Body of pancreas (tissue), 4 donors: ENCODE data around the gene ULK4.

Experiments
- CTCF ChIP-seq, 7 experiments: fragments of 450-650 bp in 4 of 7; fragments of 200-600 bp in 3 of 7; sonication (generic) in 3 of 7; IDR thresholded peaks; one replicate each; pipeline ENCODE4 v1.5.1; 2016 to 2019; ENCODE audit warnings: antibody characterized with exemption in 7 of 7
- POLR2A ChIP-seq, 3 donors: fragments of 450-650 bp; IDR thresholded peaks; one replicate each; pipeline ENCODE4 v1.6.1; 2016; ENCODE audit warnings: antibody characterized with exemption in 3 of 3, mild to moderate bottlenecking in 2 of 3

DNA sequence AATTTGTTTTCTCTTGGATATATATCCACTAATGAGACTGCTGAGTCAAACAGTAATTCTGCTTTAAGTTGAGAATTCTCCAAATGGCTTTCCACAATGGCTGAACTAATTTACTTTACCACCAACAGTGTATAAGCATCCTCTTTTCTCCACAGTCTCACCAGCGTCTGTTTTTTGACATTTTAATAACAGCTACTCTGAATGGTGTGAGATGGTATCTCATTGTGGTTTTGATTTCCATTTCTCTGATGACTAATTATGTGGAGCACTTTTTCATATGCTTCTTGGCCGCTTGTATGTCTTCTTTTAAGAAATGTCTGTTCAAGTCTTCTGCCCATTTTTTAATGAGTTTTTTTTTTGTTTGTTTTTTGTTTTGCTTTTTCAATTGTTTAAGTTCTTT lies 556.4 kb downstream of the ULK4 start:
- TF ChIP-seq CTCF (IDR thresholded peaks at IDR 0.05) = no peak
- TF ChIP-seq POLR2A (IDR thresholded peaks at IDR 0.05) = no peak
